ENCODE measurements around the gene SH3RF2. TPM values are rescaled to one million over a fixed set of nuclear protein-coding genes. Genes with fewer than 3 reads are reported as not detected.
"Not testable (repeated sequence)": the region's sequence is repeated elsewhere in the genome, so short reads cannot be mapped to it uniquely, and the experiment has no call there.

The SH3RF2 gene
- total RNA-seq, 4 donors from 2014 or later = 129 to 334 (median 160) TPM

- TF ChIP-seq POLR2AphosphoS5 (IDR thresholded peaks at IDR 0.05) = no peak
- no peak for TF ChIP-seq EP300 (IDR thresholded peaks at IDR 0.05)
- no peak for TF ChIP-seq POLR2A (IDR thresholded peaks at IDR 0.05)
- H3K27ac ChIP-seq = no peak overlapping the region
- H3K36me3 ChIP-seq = no peaks in the 10 kb centered on the region
- H3K4me3 ChIP-seq = no peak overlapping the region
- no peaks in the 10 kb centered on the region for H3K9me3 ChIP-seq
- H3K4me1 ChIP-seq = no peaks in the 10 kb centered on the region
- no peaks in the 10 kb centered on the region for H3K27me3 ChIP-seq
- WGBS = 67% methylated on average over 1 of the region's 1 CpG
- DNase-seq (ENCODE audit: low spot score in 2 of 2) = no peak
Measured at GRCh38 chr5:146103594-146103993, 167.2 kb downstream of the SH3RF2 start.

GRCh38 chr5:146105477-146105876 is 169.1 kb downstream of the SH3RF2 start, which contains the start of gene PLAC8L1:
Gene PLAC8L1, minus strand, starts transcription at chr5:146105577. Its CDS starts 1,266 bp downstream, at chr5:146104311.
- Histone ChIP-seq H3K27ac (no peak within 1 kb of the TSS), H3K4me3 (no peak within 1 kb of the TSS), H3K4me1 (no peaks in the 10 kb centered on the region), H3K9me3 (no peaks in the 10 kb centered on the region), H3K27me3 (no peaks in the 10 kb centered on the region), H3K36me3 (no peaks in the 10 kb centered on the region)
- TF ChIP-seq CTCF (IDR thresholded peaks at IDR 0.05) = no peak
- TF ChIP-seq EP300 (IDR thresholded peaks at IDR 0.05) = no peak
- TF ChIP-seq POLR2A (IDR thresholded peaks at IDR 0.05) = no peak
- no peak for TF ChIP-seq POLR2AphosphoS5 (IDR thresholded peaks at IDR 0.05)
- no peak for DNase-seq (ENCODE audit: low spot score in 2 of 2)
- 92% methylated on average over 2 of the region's 2 CpGs for WGBS

GRCh38 chr5:146107901-146108300 is 171.5 kb downstream of the SH3RF2 start:
- DNase-seq (ENCODE audit: low spot score in 2 of 2) = no peak
- no peak overlapping the region for H3K4me3 ChIP-seq
- no peaks in the 10 kb centered on the region for H3K4me1 ChIP-seq
- H3K27me3 ChIP-seq = no peaks in the 10 kb centered on the region
- no peak for TF ChIP-seq EP300 (IDR thresholded peaks at IDR 0.05)
- TF ChIP-seq POLR2A (IDR thresholded peaks at IDR 0.05) = no peak
- no peak for TF ChIP-seq CTCF (IDR thresholded peaks at IDR 0.05)
- TF ChIP-seq POLR2AphosphoS5 (IDR thresholded peaks at IDR 0.05) = no peak
- H3K36me3 ChIP-seq = peaks cover 14% of the 10 kb centered on the region
- H3K27ac ChIP-seq = no peak overlapping the region
- WGBS = 29% methylated on average over 1 of the region's 1 CpG
- no peaks in the 10 kb centered on the region for H3K9me3 ChIP-seq

- H3K27me3 ChIP-seq; H3K9me3 ChIP-seq; DNase-seq (ENCODE audit: low spot score in 2 of 2); H3K4me1 ChIP-seq; H3K27ac ChIP-seq; H3K4me3 ChIP-seq: not testable (repeated sequence)
- WGBS = 91% methylated on average over 2 of the region's 2 CpGs
- peaks cover 24% of the 10 kb centered on the region for H3K36me3 ChIP-seq
Measured at GRCh38 chr5:146108870-146109269, 172.5 kb downstream of the SH3RF2 start.

- TF ChIP-seq EP300 (IDR thresholded peaks at IDR 0.05) (no peak), POLR2AphosphoS5 (IDR thresholded peaks at IDR 0.05) (no peak), POLR2A (IDR thresholded peaks at IDR 0.05) (no peak), CTCF (IDR thresholded peaks at IDR 0.05) (no peak)
- WGBS = 82% methylated on average over 1 of the region's 1 CpG
- no peaks in the 10 kb centered on the region for H3K4me1 ChIP-seq
- DNase-seq (ENCODE audit: low spot score in 2 of 2) = no peak
- peaks cover 29% of the 10 kb centered on the region for H3K36me3 ChIP-seq
- H3K4me3 ChIP-seq = no peak overlapping the region
- H3K27me3 ChIP-seq = no peaks in the 10 kb centered on the region
- no peaks in the 10 kb centered on the region for H3K9me3 ChIP-seq
- H3K27ac ChIP-seq = no peak overlapping the region
Measured at GRCh38 chr5:146109379-146109778, 173.0 kb downstream of the SH3RF2 start.

GRCh38 chr5:146111409-146111808 is 175.0 kb downstream of the SH3RF2 start:
- WGBS = 66% methylated on average over 1 of the region's 1 CpG
- H3K4me1 ChIP-seq = no peaks in the 10 kb centered on the region
- peaks cover 42% of the 10 kb centered on the region for H3K36me3 ChIP-seq
- no peaks in the 10 kb centered on the region for H3K27me3 ChIP-seq
- H3K9me3 ChIP-seq = no peaks in the 10 kb centered on the region
- no peak overlapping the region for H3K4me3 ChIP-seq
- DNase-seq (ENCODE audit: low spot score in 2 of 2) = no peak
- H3K27ac ChIP-seq = no peak overlapping the region
- no peak for TF ChIP-seq POLR2A (IDR thresholded peaks at IDR 0.05)
- TF ChIP-seq CTCF (IDR thresholded peaks at IDR 0.05) = no peak
- TF ChIP-seq POLR2AphosphoS5 (IDR thresholded peaks at IDR 0.05) = no peak
- TF ChIP-seq EP300 (IDR thresholded peaks at IDR 0.05) = no peak

Measured in suprapubic skin (tissue), 4 donors.